HG03175 (cell line): Measurements from ENCODE around the gene JUP.

Source experiments
- ATAC-seq: cut with Tn5 transposase; IDR thresholded peaks from one replicate; pipeline ENCODE4 v1.9.1; 2021; ENCODE audit warnings: mild to moderate bottlenecking, moderate library complexity; ENCODE audit not compliant: unreplicated experiment

The JUP gene

GRCh38 chr17:41810659-41811548, 24.4 kb upstream of the JUP start:
- no peak for ATAC-seq

GRCh38 chr17:41806685-41807445, 20.4 kb upstream of the JUP start:
- no peak for ATAC-seq

DNA sequence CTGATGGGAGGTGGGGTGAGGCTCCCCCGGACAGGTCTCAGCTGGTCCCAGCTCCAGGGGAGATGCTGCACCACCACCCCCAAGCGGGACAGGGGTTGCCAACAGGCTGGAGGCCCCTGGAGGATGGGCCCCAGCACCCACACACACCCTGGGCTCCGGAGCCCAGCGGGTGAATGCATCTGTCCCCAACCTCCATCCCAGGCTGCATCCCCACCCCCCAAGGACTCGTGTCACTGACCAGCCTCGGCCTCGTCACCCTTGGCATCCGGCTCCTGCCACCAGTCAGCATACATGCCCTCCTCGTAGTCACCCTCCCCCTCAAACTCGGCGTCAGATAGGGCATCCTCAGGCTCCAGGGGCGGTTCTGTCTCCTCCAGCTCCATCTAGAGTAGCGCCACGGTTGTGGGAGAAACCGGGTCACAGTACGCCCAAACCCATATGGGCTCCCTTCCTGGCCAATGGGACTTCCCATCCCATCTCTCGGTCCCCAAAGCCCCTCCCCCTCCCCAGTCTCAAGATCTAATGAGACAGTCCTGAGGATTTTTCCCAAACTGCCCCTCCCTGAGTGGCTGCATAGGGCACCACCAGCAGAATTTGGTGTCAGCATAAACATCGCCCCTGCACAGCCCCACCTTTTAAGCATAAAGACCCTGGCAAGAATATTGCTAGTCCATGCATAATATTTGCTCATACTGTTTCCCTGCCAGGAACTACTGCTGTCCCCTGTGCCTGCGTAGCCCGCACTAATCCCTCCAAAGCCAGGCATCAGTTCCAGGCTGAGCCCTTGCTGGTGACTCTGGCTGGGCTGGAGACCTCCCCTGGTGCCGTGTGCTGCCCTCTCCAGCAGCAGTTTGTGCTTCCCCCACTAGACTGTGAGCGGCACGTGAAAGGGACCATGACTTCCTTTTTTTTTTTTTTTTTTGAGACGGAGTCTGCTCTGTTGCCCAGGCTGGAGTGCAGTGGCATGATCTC, 16.8 kb upstream of the JUP start:
- ATAC-seq = no peak

DNA sequence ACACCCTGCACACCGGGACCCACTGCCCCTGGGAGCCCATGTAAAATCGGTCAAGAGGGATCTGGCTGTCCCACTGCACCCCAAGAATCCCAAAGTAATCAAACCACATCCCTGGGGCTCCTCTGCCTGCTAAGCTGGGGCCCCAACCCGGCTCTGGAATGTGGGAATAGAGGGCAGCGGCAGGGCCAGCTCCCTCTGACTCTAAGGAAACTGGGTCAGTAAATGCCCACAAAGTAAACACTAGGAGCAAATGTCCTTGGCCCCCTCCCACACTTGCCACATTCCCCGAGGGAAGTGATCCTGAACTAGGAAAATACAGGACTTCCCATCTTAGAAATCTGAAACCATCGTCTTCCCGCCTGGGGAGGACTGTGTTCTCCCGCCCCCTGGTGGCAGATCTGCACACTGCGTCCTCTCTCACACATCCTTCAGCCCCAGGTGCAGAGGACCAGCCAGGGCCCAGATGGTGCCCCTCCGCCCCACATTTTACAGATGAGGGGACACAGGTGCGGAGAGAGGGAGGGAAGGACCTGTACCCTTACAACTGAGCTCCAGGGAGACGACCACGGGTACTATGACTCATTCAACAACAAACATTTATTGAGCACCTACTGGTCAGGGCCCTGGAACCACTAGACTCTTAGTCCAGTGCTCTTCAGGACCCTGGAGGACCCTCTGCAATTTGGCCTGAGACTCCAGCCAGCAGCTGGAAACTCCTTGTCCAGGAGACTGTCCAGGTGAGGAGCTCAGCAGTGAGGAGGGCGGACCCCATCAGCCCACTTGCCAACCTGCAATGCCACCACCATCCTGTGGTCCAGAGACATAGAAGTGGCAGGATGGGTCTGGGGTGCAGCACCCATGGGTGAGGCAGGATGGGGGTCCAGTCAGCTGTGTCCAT, 15.1 kb upstream of the JUP start:
- ATAC-seq = no peak

GRCh38 chr17:41800601-41801373, 14.3 kb upstream of the JUP start:
- no peak for ATAC-seq

DNA sequence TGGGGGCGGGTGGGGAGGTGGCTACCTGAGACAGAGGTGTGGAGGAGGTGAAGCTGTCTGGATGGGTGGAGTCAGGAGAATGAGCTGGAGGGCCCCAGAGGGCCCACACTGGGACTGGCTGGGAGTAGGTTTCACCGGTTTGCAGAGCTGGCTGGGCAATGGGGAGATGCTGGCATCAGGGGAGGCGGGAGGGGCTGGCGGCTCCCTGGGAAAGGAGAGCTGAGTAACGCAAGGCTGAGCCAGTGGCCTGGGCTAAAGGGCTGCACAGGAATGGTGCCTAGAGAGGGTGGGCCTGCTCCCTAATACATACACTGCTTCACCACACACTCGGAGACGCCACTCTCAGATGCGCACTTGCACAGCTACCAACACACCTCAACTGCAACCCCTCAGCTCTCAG, 12.9 kb upstream of the JUP start:
- no peak for ATAC-seq

DNA sequence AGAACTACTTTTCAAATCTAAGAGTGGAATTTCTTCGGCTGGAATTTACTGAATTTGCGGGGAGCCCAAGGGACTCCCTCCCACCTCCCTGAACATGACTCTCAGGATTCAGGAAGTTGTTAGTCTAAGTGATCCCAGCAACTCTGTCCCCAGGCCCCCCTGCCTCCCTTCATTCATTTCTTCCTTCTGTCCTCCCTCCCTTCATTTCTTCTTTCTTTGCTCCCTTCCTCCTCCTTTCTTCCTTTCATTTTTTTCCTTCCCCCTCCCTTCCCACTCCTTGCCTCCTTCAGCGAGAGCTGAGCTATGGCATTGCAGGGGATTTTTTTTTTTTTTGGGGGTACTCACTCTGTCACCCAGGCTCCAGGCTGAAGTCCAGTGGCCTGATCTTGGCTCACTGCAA, 10.9 kb upstream of the JUP start:
- no peak for ATAC-seq

DNA sequence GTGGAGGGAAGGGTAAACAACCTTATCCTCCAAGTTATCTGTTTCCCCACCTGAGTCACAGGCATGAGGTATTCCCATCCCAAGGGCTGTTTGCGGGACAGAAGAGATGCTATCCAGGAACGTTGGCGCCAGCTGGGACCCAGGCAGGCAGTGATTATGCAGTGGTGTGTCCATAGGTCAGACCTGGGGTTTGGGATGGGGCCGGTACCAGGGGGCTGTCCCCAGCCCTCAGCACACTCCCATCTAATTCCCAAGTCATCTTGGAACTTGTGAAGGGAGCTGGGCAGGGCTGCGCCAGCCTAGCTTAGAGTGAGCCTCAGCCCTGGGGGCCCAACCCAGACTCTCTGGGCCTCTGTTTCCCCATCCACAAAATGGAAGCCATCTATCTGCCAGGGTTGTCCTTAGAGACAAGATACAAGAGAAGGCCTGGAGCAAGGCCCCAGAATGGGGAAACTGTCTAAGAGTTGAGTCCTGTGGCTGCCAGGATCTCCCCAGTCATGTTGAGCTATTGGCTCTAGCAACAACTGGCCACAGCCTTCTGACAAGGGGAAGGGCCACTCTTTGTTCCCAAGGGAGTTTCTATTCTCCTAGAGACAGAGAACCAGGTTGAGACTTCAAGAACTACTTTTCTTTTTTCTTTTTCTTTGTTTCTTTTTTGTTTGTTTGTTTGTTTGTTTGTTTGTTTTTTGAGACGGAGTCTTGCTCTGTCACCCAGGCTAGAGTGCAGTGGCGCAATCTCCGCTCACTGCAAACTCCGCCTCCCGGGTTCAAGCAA, 9.8 kb upstream of the JUP start:
- ATAC-seq = no peak

GRCh38 chr17:41794540-41794975, 8.0 kb upstream of the JUP start:
- ATAC-seq = no peak

GRCh38 chr17:41793784-41794539, 7.5 kb upstream of the JUP start:
- ATAC-seq = no peak

DNA sequence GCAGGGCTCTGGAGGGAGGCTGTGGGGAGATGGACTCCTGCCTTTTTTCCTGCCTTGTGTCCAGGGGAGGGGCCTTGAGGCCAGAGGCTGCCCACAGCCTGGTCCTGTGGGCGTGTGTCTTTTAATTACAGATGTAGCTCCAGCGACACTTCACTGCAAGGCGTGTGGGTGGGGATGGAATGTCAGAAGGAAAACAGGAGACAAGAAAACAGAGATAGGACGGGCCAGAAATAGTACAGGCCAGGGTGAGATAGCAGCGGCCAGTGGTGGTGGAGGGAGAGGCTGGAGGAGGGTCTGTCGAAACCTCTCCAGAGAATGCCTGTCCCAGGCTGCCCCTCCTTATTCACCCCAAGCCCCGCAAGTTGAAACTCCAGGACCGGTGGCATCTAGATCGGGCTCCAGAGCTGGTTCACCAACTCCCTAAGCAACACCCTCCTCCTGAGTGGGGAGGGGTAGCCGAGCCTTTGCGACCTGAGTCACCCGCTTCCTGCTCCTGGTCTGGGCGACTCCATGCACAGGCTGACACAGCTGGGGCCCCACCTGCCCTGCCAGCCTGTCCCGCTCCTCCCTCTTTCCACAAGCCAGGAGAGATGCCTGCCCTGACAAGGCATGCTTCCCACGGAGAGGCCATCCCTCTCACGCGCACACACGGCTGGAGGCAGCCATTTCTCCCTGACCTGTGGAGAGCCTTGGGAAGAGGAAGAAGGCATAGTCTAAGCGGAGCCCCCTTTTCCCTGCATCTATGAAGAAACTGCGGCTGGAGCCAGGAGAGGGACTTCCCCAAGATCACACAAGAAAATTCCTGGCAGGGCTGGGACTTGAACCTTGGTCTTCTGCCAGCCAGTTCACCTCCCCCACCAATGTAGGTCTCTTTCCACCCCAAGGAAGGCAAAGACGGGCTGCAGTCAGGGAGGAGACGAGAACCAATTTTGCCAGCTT, 6.6 kb upstream of the JUP start:
- ATAC-seq = no peak

DNA sequence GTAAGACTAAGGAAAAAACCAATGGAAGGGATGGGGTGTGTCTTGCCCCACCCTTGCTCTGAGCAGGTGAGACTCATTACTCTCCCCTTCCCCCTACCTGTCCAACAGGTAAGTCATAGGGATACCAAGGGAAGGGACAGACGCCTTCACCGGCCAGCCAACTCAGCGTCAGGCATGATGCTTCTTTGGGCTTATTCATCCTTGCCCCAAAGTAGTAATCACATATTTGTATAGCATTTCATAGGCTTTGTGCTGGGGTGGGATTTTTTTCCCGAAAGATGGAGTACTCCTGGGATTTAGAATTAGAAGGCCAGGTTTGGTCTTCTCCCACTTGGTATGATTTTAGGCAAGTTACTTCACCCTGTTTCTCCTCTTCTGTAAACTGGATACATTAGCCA, 509 bp upstream of the JUP start:
- no peak for ATAC-seq

DNA sequence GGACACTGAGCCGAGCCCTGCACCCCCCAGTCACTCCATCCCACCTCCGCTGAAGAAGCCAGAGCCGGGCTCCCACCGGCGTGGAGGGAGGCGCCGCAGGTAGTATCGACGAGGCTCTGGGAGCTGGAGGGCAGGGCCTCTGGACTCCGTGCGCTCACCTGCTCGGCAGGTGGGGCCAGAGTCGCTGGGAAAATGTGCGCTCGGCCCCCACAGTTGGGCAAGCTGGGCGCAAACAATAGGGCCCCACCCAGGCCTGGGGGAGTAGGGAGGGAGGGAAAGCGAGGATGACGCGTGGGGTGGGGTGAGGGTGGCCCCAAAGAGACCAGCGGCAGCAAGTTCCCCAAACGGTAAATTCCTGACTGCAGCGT, 668 bp downstream of the JUP start:
- ATAC-seq = no peak

- ATAC-seq = no peak
Observed at GRCh38 chr17:41785091-41785858, 1.2 kb downstream of the JUP start.

DNA sequence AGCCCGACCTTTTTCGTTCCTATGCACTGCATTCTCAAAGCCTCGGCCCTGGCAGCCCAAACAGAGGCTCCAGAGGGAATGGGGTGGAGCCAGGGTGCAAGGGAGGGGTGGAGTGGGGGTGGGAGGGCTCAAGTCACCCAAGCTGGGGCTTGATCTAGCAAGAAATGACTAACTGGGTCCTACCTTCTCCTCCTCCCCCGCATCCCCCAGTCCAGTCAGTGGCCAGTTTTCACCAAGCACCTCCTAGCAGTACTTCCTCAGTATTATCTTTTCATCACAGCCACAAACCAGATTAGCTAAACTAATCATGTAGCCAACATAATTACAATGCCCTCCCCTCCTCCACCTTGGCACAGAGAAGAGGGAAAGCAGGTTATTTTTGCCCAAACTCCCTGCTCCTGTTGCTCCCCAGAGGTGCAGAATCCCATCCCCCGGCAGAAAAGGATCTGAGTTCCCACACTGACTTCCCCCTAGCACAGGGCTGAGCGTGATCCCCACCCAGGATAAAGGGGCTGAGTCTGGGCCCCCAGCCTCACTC, 2.2 kb downstream of the JUP start:
- ATAC-seq = no peak

DNA sequence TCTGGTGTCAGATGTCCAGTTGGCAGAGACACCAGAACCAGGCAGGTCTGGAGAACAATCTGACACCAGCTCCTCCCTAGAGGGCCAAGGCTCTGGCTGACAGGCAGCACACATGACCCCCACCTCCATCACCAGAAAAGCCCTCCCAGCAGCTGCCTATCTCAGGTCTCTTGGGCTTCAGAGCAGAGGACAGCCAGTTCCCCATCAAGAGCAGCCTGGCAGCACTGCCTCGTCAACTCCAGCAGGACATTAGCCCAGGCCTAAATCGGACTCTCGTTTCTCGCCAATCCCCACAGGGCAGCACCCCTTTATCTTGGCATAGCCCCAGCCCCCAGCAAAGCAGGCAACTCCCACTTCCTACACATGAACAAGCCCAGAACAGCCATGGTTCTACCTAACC, 4.4 kb downstream of the JUP start:
- no peak for ATAC-seq
